NCI-H1105 treated with DMSO at 0.1 percent for 48 hours (cell line): ENCODE data around the gene ASIC1.

Experiments
- DNase-seq: peaks from one replicate; lab custom pipeline; 2025; lab: John Stamatoyannopoulos, UW

ASIC1 gene

DNA sequence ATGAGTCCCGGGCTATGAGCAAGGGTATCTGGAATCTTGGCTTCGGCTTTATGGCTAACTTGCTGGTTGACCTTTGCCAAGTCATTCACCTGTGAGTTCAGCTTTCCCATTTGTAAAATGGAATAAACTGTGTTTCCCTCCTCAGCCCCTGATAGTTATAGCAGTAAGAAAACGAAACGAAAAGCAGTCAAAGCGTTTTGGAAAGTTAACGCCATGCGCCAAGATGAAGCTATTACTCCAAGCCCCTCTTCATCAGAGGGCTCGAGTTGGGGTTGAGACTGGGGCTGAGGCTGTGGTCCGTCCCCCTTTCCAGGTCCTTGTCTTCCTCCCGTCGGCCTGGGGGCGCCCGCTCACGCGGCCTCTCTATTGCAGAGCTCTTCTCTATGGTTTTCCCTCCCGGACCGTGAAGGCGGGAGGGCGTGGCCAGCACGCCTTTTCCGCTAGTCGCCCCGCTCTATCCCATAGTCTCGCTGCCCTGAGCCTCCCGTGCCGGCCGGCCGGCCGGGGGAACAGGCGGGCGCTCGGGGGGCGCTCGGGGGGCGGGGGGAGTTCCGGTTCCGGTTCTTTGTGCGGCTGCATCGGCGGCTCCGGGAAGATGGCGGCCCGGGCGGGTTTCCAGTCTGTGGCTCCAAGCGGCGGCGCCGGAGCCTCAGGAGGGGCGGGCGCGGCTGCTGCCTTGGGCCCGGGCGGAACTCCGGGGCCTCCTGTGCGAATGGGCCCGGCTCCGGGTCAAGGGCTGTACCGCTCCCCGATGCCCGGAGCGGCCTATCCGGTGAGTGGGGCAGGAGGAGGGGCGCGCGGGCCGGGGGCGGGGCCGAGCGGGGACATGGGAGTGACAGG, 27.6 kb downstream of the ASIC1 start, which contains the start of gene SMARCD1:
Gene SMARCD1, plus strand, starts transcription at position 568 of the 840 bp plus-strand sequence. Its CDS starts 28 bp downstream, at position 596.
- peak; percentile 88 for DNase-seq

DNA sequence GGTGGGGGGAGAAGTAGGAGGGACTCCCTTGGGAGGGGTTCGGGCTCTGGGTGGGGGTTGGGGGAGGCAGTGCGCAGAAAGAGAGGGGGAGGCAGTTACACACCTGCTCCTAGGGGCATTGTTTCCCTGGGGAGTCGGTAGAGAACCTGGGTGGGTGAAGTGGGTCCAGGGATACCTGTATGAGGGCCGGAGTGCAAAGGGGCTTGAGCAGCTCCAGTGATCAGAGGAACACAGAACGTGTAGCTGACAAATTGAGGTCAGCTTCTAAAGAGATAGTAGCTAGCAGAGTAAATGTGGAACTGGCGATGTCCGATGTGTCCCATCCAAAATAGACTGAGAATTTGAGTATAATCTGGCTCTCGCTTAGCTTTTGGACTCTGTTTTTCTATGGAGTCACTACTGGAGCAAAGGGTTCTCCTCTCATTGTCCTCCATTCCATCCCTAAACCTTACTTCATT, 28.2 kb downstream of the ASIC1 start:
- DNase-seq: peak; percentile 42

DNA sequence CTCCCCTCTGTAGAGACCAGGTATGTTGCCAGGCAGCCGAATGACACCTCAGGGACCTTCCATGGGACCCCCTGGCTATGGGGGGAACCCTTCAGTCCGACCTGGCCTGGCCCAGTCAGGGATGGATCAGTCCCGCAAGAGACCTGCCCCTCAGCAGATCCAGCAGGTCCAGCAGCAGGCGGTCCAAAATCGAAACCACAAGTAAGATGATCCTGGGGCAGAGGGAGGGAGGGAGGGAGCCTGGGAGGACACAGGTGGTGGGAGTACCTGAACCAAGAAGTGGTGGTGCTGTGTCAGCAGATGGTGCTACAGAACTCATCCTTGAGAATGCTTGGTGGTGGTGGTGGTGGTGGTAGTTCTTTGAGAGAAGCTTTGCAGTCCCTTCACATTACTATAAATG, 28.8 kb downstream of the ASIC1 start:
- no peak for DNase-seq

DNA sequence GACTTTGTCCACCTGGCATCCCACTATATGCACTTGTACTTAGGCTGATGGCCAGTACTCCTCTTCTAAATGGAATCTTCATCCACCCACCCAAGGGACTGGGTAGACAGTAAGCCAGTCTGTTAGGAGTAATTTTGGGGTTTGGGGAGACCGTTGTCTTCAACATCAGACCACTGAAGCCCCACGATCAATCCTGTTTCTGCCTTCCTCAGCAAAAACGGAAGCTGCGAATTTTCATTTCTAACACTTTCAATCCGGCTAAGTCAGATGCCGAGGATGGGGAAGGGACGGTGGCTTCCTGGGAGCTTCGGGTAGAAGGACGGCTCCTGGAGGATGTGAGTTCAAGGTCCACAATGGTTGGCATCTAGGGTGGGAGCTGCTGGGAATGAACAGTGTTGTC, 29.8 kb downstream of the ASIC1 start:
- no peak for DNase-seq

- no peak for DNase-seq
These were observed 30.6 kb downstream of the ASIC1 start for GRCh38 chr12:50087995-50088394.

DNA sequence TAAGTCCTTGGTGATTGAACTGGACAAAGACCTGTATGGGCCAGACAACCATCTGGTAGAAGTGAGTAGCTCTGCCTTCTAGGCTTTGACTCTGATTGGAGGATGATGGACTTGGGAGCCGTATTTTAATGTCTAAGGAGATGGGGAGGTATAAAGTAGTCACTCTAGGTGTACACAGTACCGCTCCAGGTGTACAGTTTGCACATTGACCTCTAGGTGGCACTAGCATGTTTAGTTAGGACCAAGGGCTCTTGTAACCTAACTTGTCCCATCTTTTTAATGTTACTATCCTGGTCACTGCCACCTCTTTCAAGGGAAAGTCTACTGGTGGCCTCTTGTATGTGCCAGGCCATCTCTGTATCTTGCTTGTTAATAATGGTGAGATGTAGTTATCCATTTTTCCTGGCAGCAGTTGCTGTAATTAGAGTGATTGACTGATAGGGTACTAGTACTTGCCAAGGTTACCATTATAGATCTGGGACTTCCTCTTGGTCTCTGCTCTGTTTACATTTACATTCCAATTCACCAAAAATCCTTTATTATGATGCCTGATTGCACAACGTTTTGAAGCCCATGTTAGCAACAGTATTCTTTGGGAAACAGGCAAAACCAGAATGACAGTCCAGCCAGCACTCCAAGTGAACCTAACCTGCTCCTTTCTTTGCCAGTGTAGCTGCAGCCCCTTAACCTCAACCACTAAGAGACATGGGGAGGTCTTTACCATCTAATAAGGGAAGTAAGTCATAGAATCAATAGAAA, 31.4 kb downstream of the ASIC1 start:
- peak; percentile 60 for DNase-seq

DNA sequence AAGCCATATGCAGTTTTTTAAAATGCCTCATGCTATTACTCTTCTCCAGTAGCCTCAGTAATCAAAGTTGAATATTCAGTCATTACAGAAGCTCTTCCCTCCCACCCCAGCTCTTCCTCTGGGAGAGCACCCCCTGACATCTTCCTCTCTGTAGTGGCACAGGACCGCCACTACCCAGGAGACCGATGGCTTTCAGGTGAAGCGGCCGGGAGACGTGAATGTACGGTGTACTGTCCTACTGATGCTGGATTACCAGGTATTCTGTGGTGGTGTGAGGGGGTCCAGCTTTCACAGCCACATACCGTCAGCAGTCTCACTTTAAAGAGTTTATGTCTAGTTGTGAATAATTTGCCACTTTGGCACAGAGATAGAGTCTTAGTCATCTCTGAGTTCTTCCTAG, 32.3 kb downstream of the ASIC1 start:
- no peak for DNase-seq

DNA sequence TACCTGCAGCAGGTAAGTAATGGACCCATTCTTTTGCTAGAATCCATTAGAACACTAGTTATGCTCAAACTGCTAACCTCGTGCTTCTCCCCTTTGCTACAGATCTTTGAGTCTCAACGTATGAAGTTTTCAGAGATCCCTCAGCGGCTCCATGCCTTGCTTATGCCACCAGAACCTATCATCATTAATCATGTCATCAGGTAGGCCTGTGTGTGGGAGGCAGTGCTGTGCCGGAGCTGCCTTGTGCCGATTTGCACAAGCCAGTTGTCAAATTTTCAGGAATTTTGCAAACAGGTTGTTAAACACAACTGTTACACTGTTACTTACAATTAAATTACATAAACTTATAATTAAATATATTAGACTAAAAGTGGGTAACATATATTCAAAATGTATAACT, 33.0 kb downstream of the ASIC1 start:
- DNase-seq: no peak

- no peak for DNase-seq
These were observed 40.6 kb downstream of the ASIC1 start for GRCh38 chr12:50097952-50098351.

DNA sequence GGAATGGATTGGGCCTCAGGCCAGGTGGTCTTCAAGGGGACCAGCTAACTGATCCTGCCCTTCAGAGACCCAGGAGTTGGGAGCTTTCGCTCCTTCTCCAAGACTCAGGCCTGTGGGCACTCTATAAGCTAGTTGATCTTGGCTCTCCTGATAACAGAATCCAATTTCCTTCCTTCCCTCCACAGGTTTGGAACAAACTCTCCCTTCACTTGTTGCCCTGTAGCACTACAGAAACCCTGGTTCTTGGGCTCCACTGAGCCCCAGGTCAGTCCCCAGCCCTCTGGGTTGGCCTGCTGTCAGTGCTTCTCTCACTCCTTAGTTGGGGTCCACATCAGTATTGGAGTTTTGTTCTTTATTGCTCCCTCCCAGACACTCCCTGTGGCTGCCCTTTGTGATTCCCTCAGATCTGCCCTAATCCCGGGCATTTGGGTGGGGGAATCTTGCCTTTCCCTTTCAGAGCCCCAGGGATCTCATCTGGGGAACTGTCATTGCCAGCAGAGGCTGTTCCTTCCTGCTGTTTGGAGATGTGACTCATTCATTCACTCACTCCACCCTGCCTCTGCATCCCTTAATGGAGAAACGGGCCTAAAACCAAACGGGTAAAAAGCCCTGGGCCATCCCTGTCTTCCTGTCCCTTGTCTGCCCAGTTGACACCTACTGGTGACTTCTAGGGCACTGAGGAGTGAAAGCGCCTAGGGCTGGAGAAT, 42.1 kb downstream of the ASIC1 start:
- no peak for DNase-seq

GRCh38 chr12:50100561-50100960, 43.2 kb downstream of the ASIC1 start:
- DNase-seq: no peak

DNA sequence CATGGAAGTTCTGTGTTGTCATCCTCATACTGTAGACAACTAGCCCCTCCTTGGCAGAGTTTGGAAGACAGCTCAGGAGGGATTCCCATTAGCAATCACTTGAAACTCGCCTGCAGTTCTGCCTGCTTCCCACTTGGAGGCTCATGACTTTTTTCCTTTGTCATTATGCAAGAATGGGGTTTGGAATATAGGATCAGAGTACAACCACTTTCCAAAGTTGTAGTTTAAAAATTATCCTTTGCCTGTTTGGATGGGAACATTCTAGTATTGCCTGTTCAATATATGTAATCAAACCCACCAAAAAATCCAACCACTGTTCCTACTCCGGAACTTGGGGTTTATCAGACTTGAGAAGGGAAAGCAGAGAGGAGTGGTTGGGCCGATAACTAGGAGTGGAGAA, 44.3 kb downstream of the ASIC1 start:
- DNase-seq: peak; percentile 25

GRCh38 chr12:50102131-50102531, 44.7 kb downstream of the ASIC1 start:
- DNase-seq: no peak

DNA sequence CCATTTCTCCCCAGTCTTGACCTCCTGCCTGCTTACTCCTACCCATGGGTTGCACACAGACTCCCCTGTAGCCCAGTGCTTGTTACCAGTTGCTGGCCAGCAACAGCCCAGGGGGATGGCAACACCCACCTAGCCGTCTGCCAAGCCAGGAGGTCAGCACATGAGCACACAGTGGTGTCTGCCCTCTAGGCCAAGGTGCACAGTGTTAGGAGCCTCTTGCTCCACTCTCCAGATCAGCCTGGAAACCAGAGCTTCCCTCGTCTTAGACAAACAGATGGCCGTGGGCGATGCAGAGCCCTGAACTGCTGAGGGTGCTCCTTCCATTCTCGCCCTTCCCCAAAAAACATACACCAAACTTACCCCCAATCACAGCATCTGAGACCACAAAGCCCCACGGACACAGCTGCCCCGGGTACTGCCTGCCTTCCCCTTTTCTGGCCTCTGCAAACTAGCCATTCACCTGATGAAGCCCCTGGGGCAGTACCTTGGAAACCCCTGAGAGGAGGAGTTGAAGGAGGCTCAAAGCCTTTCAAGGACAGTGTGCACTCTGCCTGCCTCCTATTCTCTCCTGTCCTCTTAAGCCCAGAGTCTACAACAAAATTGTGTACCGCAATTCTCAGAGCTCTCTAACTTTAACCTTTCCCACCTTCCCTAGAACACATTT, 45.4 kb downstream of the ASIC1 start:
- DNase-seq: no peak

DNA sequence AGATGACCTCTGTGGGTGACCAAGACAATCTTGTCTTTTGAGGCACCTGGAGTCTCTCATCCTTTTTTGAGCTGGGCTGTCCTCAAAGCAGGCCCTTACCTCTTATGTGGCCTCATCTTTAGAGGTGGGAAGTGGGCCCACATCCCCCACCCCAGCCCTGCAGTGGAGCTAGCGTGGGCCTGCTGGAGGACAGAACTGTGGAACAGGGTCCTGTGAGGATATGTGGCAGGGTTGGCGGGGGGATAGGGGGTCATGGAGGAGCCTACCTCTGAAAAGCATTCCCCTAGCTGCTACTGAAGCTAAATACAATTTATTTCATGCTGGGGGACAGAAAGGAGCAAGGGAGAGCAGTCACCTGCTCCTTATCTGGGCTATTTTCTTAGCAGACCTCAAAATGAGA, 46.0 kb downstream of the ASIC1 start:
- DNase-seq: no peak

- peak; percentile 62 for DNase-seq
These were observed 46.4 kb downstream of the ASIC1 start, which contains the start of gene GPD1 for GRCh38 chr12:50103767-50104321. GPD1 (plus strand) TSS chr12:50104008; CDS start chr12:50104051, 43 bp downstream.

- DNase-seq: no peak
These were observed 47.3 kb downstream of the ASIC1 start for GRCh38 chr12:50104417-50105366.

GRCh38 chr12:50105913-50106450, 48.6 kb downstream of the ASIC1 start:
- DNase-seq: no peak

DNA sequence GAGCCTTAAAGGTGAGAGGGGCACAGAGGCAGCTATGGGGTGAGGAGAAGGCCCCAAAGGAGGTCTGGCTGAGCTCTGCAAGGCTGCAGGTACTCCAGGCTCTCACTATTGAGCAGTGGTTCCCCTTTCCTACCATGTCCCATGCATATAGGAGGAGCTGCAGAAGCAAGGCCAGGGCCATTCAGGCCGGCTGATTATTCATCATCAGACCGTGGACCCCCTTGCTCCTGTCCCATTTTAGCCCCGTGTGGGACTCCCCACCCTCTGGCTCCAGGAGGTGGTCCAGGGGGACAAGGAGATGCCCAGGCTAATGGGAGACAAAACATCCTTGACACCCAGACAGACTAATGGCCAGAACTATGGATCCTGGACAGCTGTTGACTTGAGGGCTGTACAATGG, 49.5 kb downstream of the ASIC1 start:
- no peak for DNase-seq
